ENCODE measurements around the gene NTN3.

Gene NTN3

GRCh38 chr16:2484898-2485508 is 13.9 kb downstream of the NTN3 start:
- Histone ChIP-seq H4K20me1 (ENCODE audit: insufficient read depth, low read length) (peaks cover 82% of the 10 kb centered on the region), H3K9me3 (ENCODE audit: insufficient read depth, low read length, severe bottlenecking) (no peaks in the 10 kb centered on the region), H3K36me3 (ENCODE audit: insufficient read depth, low read length) (peaks cover 9% of the 10 kb centered on the region), H3K4me3 (ENCODE audit: low read depth in 1 of 2, low read length in 2 of 2) (no peak overlapping the region), H3K27me3 (ENCODE audit: insufficient read depth, low read length, poor library complexity) (no peaks in the 10 kb centered on the region), H3K4me1 (ENCODE audit: insufficient read depth, low read length) (no peaks in the 10 kb centered on the region), H3K9ac (ENCODE audit: low read depth, low read length) (no peak overlapping the region), H3K4me2 (ENCODE audit: insufficient read depth, low read length) (no peak overlapping the region), H3K27ac (ENCODE audit: low read length) (no peak overlapping the region), H3K79me2 (ENCODE audit: insufficient read depth, low read length) (peaks cover 77% of the 10 kb centered on the region), H2AFZ (ENCODE audit: low read depth, low read length) (no peak overlapping the region)
- no peak for TF ChIP-seq CTCF (IDR thresholded peaks at IDR 0.05; ENCODE audit: borderline replicate concordance, extremely low read depth, low read length, poor library complexity, severe bottlenecking)
- DNase-seq, result no peak
- no peak for ATAC-seq (ENCODE audit: insufficient read depth, low read depth)

GRCh38 chr16:2485811-2486507 is 14.9 kb downstream of the NTN3 start:
- Histone ChIP-seq H2AFZ (ENCODE audit: low read depth, low read length) (no peak overlapping the region), H3K4me3 (ENCODE audit: low read depth in 1 of 2, low read length in 2 of 2) (no peak overlapping the region), H3K27me3 (ENCODE audit: insufficient read depth, low read length, poor library complexity) (no peaks in the 10 kb centered on the region), H3K36me3 (ENCODE audit: insufficient read depth, low read length) (peaks cover 14% of the 10 kb centered on the region), H3K79me2 (ENCODE audit: insufficient read depth, low read length) (peaks cover 73% of the 10 kb centered on the region), H3K9ac (ENCODE audit: low read depth, low read length) (no peak overlapping the region), H3K27ac (ENCODE audit: low read length) (no peak overlapping the region), H3K9me3 (ENCODE audit: insufficient read depth, low read length, severe bottlenecking) (no peaks in the 10 kb centered on the region), H3K4me2 (ENCODE audit: insufficient read depth, low read length) (no peak overlapping the region), H4K20me1 (ENCODE audit: insufficient read depth, low read length) (peaks cover 80% of the 10 kb centered on the region), H3K4me1 (ENCODE audit: insufficient read depth, low read length) (no peaks in the 10 kb centered on the region)
- TF ChIP-seq EZH2 (IDR thresholded peaks at IDR 0.05; ENCODE audit: borderline replicate concordance, low read depth, low read length, severe bottlenecking) (no peak), CTCF (IDR thresholded peaks at IDR 0.05; ENCODE audit: borderline replicate concordance, extremely low read depth, low read length, poor library complexity, severe bottlenecking) (no peak)
- DNase-seq (no peak), ATAC-seq (ENCODE audit: insufficient read depth, low read depth) (no peak)

GRCh38 chr16:2486645-2487516 is 15.8 kb downstream of the NTN3 start:
- Histone ChIP-seq H3K9me3 (ENCODE audit: insufficient read depth, low read length, severe bottlenecking) (no peaks in the 10 kb centered on the region), H3K4me3 (ENCODE audit: low read depth in 1 of 2, low read length in 2 of 2) (no peak overlapping the region), H3K4me1 (ENCODE audit: insufficient read depth, low read length) (no peaks in the 10 kb centered on the region), H3K27ac (ENCODE audit: low read length) (no peak overlapping the region), H4K20me1 (ENCODE audit: insufficient read depth, low read length) (peaks cover 73% of the 10 kb centered on the region), H3K79me2 (ENCODE audit: insufficient read depth, low read length) (peaks cover 65% of the 10 kb centered on the region), H3K27me3 (ENCODE audit: insufficient read depth, low read length, poor library complexity) (no peaks in the 10 kb centered on the region), H3K9ac (ENCODE audit: low read depth, low read length) (no peak overlapping the region), H2AFZ (ENCODE audit: low read depth, low read length) (no peak overlapping the region), H3K4me2 (ENCODE audit: insufficient read depth, low read length) (no peak overlapping the region), H3K36me3 (ENCODE audit: insufficient read depth, low read length) (peaks cover 13% of the 10 kb centered on the region)
- no peak for ATAC-seq (ENCODE audit: insufficient read depth, low read depth)
- TF ChIP-seq CTCF (IDR thresholded peaks at IDR 0.05; ENCODE audit: borderline replicate concordance, extremely low read depth, low read length, poor library complexity, severe bottlenecking) (no peak), EZH2 (IDR thresholded peaks at IDR 0.05; ENCODE audit: borderline replicate concordance, low read depth, low read length, severe bottlenecking) (no peak)
- no peak for DNase-seq
